IMR-90 (cell line): ENCODE data around the gene BTG4. TPM values are rescaled to one million over a fixed set of nuclear protein-coding genes. Genes with fewer than 3 reads are reported as not detected.

Experiments used
- ATAC-seq: fragments of 200-7000 bp; cut with Tn5 transposase; 2 replicates; pipeline ENCODE4 v1.9.1; 2020; ENCODE audit warnings: low read depth, mild to moderate bottlenecking, moderate library complexity
- BruUV-seq: library from RNA; stranded (reverse); fragments of 400-500 nt; replicated peaks from 2 replicates; lab custom pipeline; 2021; lab: Mats Ljungman, UMichigan
- CTCF ChIA-PET: fragments of 300-600 bp; formaldehyde crosslinking; extraction: SDS; loops from one replicate; lab custom pipeline; 2021; ENCODE audit warnings: antibody characterized with exemption; lab: Yijun Ruan, JAX
- POLR2A ChIA-PET: fragments of 300-600 bp; sonication (Branson Sonifier 250); formaldehyde crosslinking; loops from one replicate; lab custom pipeline; 2022; ENCODE audit warnings: antibody characterized with exemption; ENCODE audit not compliant: unreplicated experiment; lab: Charles Lee
- DNase-seq: peaks from one replicate; pipeline ENCODE4 v3.0.0; 2013
- H2AFZ ChIP-seq: replicated peaks from 2 replicates; pipeline ENCODE3; 2013; ENCODE audit warnings: low read length, mild to moderate bottlenecking; ENCODE audit not compliant: poor library complexity
- H2AK5ac ChIP-seq: 2 replicates; pipeline ENCODE4 v1.6.1; 2013; ENCODE audit warnings: low read depth, low read length, inconsistent platforms
- H2AK9ac ChIP-seq: replicated peaks from 2 replicates; pipeline ENCODE3; 2013; ENCODE audit warnings: mild to moderate bottlenecking, low read depth, low read length, moderate library complexity; ENCODE audit not compliant: poor library complexity
- H2BK120ac ChIP-seq: 2 replicates; pipeline ENCODE4 v1.6.1; 2013; ENCODE audit warnings: low read depth, low read length, inconsistent platforms
- H2BK15ac ChIP-seq: 3 replicates; pipeline ENCODE4 v1.6.1; 2013; ENCODE audit warnings: low read depth, low read length, inconsistent platforms
- H2BK20ac ChIP-seq: 2 replicates; pipeline ENCODE4 v1.6.1; 2013; ENCODE audit warnings: low read depth, mild to moderate bottlenecking, inconsistent platforms, low read length, moderate library complexity
- H2BK5ac ChIP-seq: 2 replicates; pipeline ENCODE4 v1.6.1; 2013; ENCODE audit warnings: mild to moderate bottlenecking, low read depth, low read length, inconsistent platforms; ENCODE audit not compliant: poor library complexity, severe bottlenecking
- H3K14ac ChIP-seq: replicated peaks from 2 replicates; pipeline ENCODE4 v1.6.1; 2013; ENCODE audit warnings: low read depth, low read length, inconsistent platforms
- H3K18ac ChIP-seq: 2 replicates; pipeline ENCODE4 v1.6.1; 2013; ENCODE audit warnings: low read depth, low read length, control low read depth
- H3K23ac ChIP-seq: 2 replicates; pipeline ENCODE4 v1.6.1; 2013; ENCODE audit warnings: low read depth, low read length, inconsistent platforms
- H3K27ac ChIP-seq: 2 replicates; pipeline ENCODE4 v1.5.1; 2013; ENCODE audit warnings: mild to moderate bottlenecking, control low read depth, low read length; ENCODE audit not compliant: insufficient read depth
- H3K27me3 ChIP-seq: 2 replicates; pipeline ENCODE4 v1.6.1; 2013; ENCODE audit warnings: low read length; ENCODE audit not compliant: control insufficient read depth, insufficient read depth
- H3K36me3 ChIP-seq: 2 replicates; pipeline ENCODE4 v1.6.1; 2013; ENCODE audit warnings: low read length, mixed read lengths; ENCODE audit not compliant: control insufficient read depth, insufficient read depth
- H3K4ac ChIP-seq: 2 replicates; pipeline ENCODE4 v1.6.1; 2013; ENCODE audit warnings: low read depth, low read length, inconsistent platforms
- H3K4me1 ChIP-seq: 2 replicates; pipeline ENCODE4 v1.6.1; 2013; ENCODE audit warnings: low read length, mixed read lengths; ENCODE audit not compliant: control insufficient read depth, insufficient read depth
- H3K4me2 ChIP-seq: 2 replicates; pipeline ENCODE4 v1.6.1; 2013; ENCODE audit warnings: low read depth, mild to moderate bottlenecking, control low read depth, low read length, moderate library complexity
- H3K4me3 ChIP-seq: 2 replicates; pipeline ENCODE4 v1.5.1; 2013; ENCODE audit warnings: low read depth, mild to moderate bottlenecking, control low read depth, low read length, moderate library complexity; ENCODE audit not compliant: insufficient read depth
- H3K56ac ChIP-seq: 2 replicates; pipeline ENCODE4 v1.6.1; 2013; ENCODE audit warnings: low read length, inconsistent platforms; ENCODE audit not compliant: insufficient read depth; ENCODE audit errors: extremely low read depth
- H3K79me1 ChIP-seq, 2 experiments: 2 replicates each; pipeline ENCODE4 v1.6.1; 2013; ENCODE audit warnings: low read length in 2 of 2, inconsistent platforms in 1 of 2, low read depth in 1 of 2
- H3K9ac ChIP-seq: 2 replicates; pipeline ENCODE4 v1.6.1; 2013; ENCODE audit warnings: low read depth, low read length, control low read depth
- H3K9me1 ChIP-seq: 2 replicates; pipeline ENCODE4 v1.6.1; 2013; ENCODE audit warnings: low read length, inconsistent platforms; ENCODE audit not compliant: insufficient read depth
- H3K9me3 ChIP-seq: 2 replicates; pipeline ENCODE4 v1.6.1; 2013; ENCODE audit warnings: low read length; ENCODE audit not compliant: control insufficient read depth, insufficient read depth
- H4K20me1 ChIP-seq: 2 replicates; pipeline ENCODE4 v1.6.1; 2013; ENCODE audit warnings: low read length, inconsistent platforms; ENCODE audit not compliant: insufficient read depth
- H4K5ac ChIP-seq: 2 replicates; pipeline ENCODE4 v1.6.1; 2013; ENCODE audit warnings: mild to moderate bottlenecking, low read depth, low read length, control low read depth
- H4K8ac ChIP-seq, 2 experiments: 2 replicates each; pipeline ENCODE4 v1.6.1; 2013; ENCODE audit warnings: low read depth in 2 of 2, low read length in 2 of 2, control low read depth in 1 of 2, inconsistent platforms in 1 of 2
- H4K91ac ChIP-seq: 2 replicates; pipeline ENCODE4 v1.6.1; 2013; ENCODE audit warnings: low read depth, low read length, inconsistent platforms; ENCODE audit not compliant: insufficient read depth
- MXI1 ChIP-seq: IDR thresholded peaks from 2 replicates; pipeline ENCODE4 v1.6.1; 2012; ENCODE audit warnings: low read depth, mild to moderate bottlenecking, low read length, moderate library complexity, borderline replicate concordance
- RAD21 ChIP-seq: IDR thresholded peaks from 2 replicates; pipeline ENCODE4 v1.6.1; 2012; ENCODE audit warnings: low read length, improper control_type of control experiment
- SMC3 ChIP-seq: fragments of 150-350 bp; IDR thresholded peaks from 2 replicates; pipeline ENCODE4 v1.6.1; 2016; ENCODE audit warnings: low read depth, mild to moderate bottlenecking, antibody characterized with exemption, low read length, moderate library complexity
- USF2 ChIP-seq: fragments of 150-350 bp; IDR thresholded peaks from 2 replicates; pipeline ENCODE4 v1.6.1; 2017; ENCODE audit warnings: mild to moderate bottlenecking, antibody characterized with exemption, low read length, low read depth
- dilution Hi-C: fragments of 300-500 bp; cut with HindIII; formaldehyde crosslinking; loops from one replicate; pipeline ENCODE4 v1.14.3; 2018; ENCODE audit warnings: low sequenced_read_pairs; ENCODE audit not compliant: unreplicated experiment
- in situ Hi-C: fragments of 300-500 bp; cut with MboI; formaldehyde crosslinking; loops from 3 replicates; pipeline ENCODE4 v1.14.3; 2019; ENCODE audit warnings: low sequenced_read_pairs, inconsistent platforms, mixed read lengths
- intact Hi-C: fragments of 100-400 bp; cut with micrococcal nuclease; formaldehyde crosslinking; loops from 2 replicates; pipeline ENCODE4 v1.10.0; 2022
- polyA plus RNA-seq, 3 experiments: library from polyadenylated mRNA; depleted of rRNA; stranded (reverse); fragments of >200 nt; gene quantifications; 2 replicates each; pipeline ENCODE4 v1.2.3, GENCODE V29; 2012; ENCODE audit warnings: low replicate concordance in 1 of 3
- total RNA-seq: library from RNA; depleted of rRNA; stranded (reverse); fragments of >200 nt; gene quantifications from 2 replicates; pipeline ENCODE4 v1.2.3, GENCODE V29; 2012
- TF ChIP-seq, protein P1 (sequence below): fragments of 150-350 bp; IDR thresholded peaks from 2 replicates; pipeline ENCODE4 v1.6.1; 2016; ENCODE audit warnings: low read depth, mild to moderate bottlenecking, low read length, moderate library complexity, borderline replicate concordance

Gene BTG4
- total and polyA plus RNA-seq, 2 of the 4 experiments (the other 2 are of a cell fraction), result not detected

GRCh38 chr11:111531136-111531535 lies 18.9 kb upstream of the BTG4 start:
- Histone ChIP-seq H2BK5ac (peak overlapping the region; percentile 61), H2AK9ac (no peak overlapping the region), H4K91ac (no peak overlapping the region), H3K14ac (no peak overlapping the region), H3K9ac (no peak overlapping the region), H3K4me1 (peaks cover 1% of the 10 kb centered on the region; the same call in 1 of the 2 replicates), H2AK5ac (no peak overlapping the region), H2BK20ac (peak overlapping the region; percentile 3; the same call in 1 of the 2 replicates), H4K8ac (no peak overlapping the region; a peak in 1 of 4 replicates), H3K56ac (no peak overlapping the region), H4K5ac (no peak overlapping the region), H2BK120ac (no peak overlapping the region), H3K18ac (no peak overlapping the region), H3K4ac (no peak overlapping the region), H3K4me3 (no peak overlapping the region), H3K4me2 (peak overlapping the region; percentile 3; the same call in 1 of the 2 replicates), H3K23ac (no peak overlapping the region), H4K20me1 (no peaks in the 10 kb centered on the region), H3K27me3 (no peaks in the 10 kb centered on the region), H3K9me1 (peaks cover 12% of the 10 kb centered on the region), H3K79me1 (no peaks in the 10 kb centered on the region), H3K36me3 (no peaks in the 10 kb centered on the region), H2BK15ac (no peak overlapping the region), H3K9me3 (no peaks in the 10 kb centered on the region), H2AFZ (no peak overlapping the region), H3K27ac (no peak overlapping the region)
- dilution Hi-C loops (no loop called here), intact Hi-C loops (no loop called here), in situ Hi-C loops (no loop called here)
- TF ChIP-seq USF2, result no peak
- no peak for TF ChIP-seq MXI1
- TF ChIP-seq, protein P1, sequence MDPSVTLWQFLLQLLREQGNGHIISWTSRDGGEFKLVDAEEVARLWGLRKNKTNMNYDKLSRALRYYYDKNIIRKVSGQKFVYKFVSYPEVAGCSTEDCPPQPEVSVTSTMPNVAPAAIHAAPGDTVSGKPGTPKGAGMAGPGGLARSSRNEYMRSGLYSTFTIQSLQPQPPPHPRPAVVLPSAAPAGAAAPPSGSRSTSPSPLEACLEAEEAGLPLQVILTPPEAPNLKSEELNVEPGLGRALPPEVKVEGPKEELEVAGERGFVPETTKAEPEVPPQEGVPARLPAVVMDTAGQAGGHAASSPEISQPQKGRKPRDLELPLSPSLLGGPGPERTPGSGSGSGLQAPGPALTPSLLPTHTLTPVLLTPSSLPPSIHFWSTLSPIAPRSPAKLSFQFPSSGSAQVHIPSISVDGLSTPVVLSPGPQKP, result no peak
- no peak for TF ChIP-seq SMC3
- TF ChIP-seq RAD21, result no peak
- POLR2A ChIA-PET, result no interaction called here
- ATAC-seq (peak; percentile 42), DNase-seq (peak; percentile 67)
- BruUV-seq, result no TSS peak
- CTCF ChIA-PET, result interaction anchor here (0.8 to 1.3 kb wide), 3 partner anchors 8 to 76 kb away, joined by 3 to 6 read pairs (median 4); no protein-coding TSS in a partner anchor
